DND-41 (cell line): ENCODE data around the gene ANKS1B.

Experiments used
- ATAC-seq: fragments of 200-7000 bp; cut with Tn5 transposase; 3 replicates; pipeline ENCODE4 v1.9.1; 2021; ENCODE audit warnings: low read depth; ENCODE audit not compliant: insufficient read depth
- DNase-seq: peaks from one replicate; pipeline ENCODE4 v3.0.0-alpha.2; 2020
- H2AFZ ChIP-seq: 2 replicates; pipeline ENCODE4 v1.6.0; 2012; ENCODE audit warnings: low read depth, low read length
- H3K27ac ChIP-seq: 2 replicates; pipeline ENCODE4 v1.5.1; 2012; ENCODE audit warnings: low read length, inconsistent platforms
- H3K27me3 ChIP-seq: fragments of 200-600 bp; sonication (generic); 2 replicates; pipeline ENCODE4 v1.6.0; 2012; ENCODE audit warnings: low read length, mild to moderate bottlenecking, inconsistent platforms; ENCODE audit not compliant: insufficient read depth, poor library complexity
- H3K36me3 ChIP-seq: 2 replicates; pipeline ENCODE4 v1.5.1; 2012; ENCODE audit warnings: low read length, inconsistent platforms; ENCODE audit not compliant: insufficient read depth
- H3K4me1 ChIP-seq: 2 replicates; pipeline ENCODE4 v1.5.1; 2012; ENCODE audit warnings: mild to moderate bottlenecking, low read length; ENCODE audit not compliant: insufficient read depth
- H3K4me2 ChIP-seq: 2 replicates; pipeline ENCODE4 v1.6.0; 2012; ENCODE audit warnings: mild to moderate bottlenecking, moderate library complexity, low read length, inconsistent platforms; ENCODE audit not compliant: insufficient read depth
- H3K4me3 ChIP-seq, 2 experiments: fragments of 200-600 bp in 1 of 2; shearing (Covaris generic) in 1 of 2; 2 replicates each; pipeline ENCODE4 v1.5.1; 2012 to 2016; ENCODE audit warnings: inconsistent platforms in 2 of 2, low read length in 2 of 2, mild to moderate bottlenecking in 2 of 2, low read depth in 1 of 2, moderate library complexity in 1 of 2
- H3K79me2 ChIP-seq: 2 replicates; pipeline ENCODE4 v1.6.0; 2012; ENCODE audit warnings: low read length, inconsistent platforms; ENCODE audit not compliant: insufficient read depth
- H3K9ac ChIP-seq: 2 replicates; pipeline ENCODE4 v1.6.0; 2012; ENCODE audit warnings: low read depth, mild to moderate bottlenecking, inconsistent platforms, low read length, moderate library complexity
- H3K9me3 ChIP-seq: 2 replicates; pipeline ENCODE4 v1.5.1; 2012; ENCODE audit warnings: low read length, moderate library complexity, mild to moderate bottlenecking, inconsistent platforms; ENCODE audit not compliant: insufficient read depth, severe bottlenecking
- H4K20me1 ChIP-seq: 2 replicates; pipeline ENCODE4 v1.6.0; 2012; ENCODE audit warnings: low read length; ENCODE audit not compliant: insufficient read depth
- CTCF ChIP-seq: IDR thresholded peaks from 2 replicates; pipeline ENCODE4 v1.5.1; 2012; ENCODE audit warnings: borderline replicate concordance, low read length, moderate library complexity, mild to moderate bottlenecking; ENCODE audit not compliant: poor library complexity, severe bottlenecking; ENCODE audit errors: extremely low read depth
- EZH2 ChIP-seq: IDR thresholded peaks from 3 replicates; pipeline ENCODE4 v1.6.1; 2012; ENCODE audit warnings: borderline replicate concordance, low read depth, mild to moderate bottlenecking, moderate library complexity, low read length, inconsistent platforms; ENCODE audit not compliant: severe bottlenecking

ANKS1B gene

GRCh38 chr12:98939926-98940325 is 1044.8 kb downstream of the ANKS1B start:
- no peaks in the 10 kb centered on the region for H4K20me1 ChIP-seq
- no peaks in the 10 kb centered on the region for H3K9me3 ChIP-seq
- no peak overlapping the region for H3K9ac ChIP-seq
- H3K4me1 ChIP-seq = no peaks in the 10 kb centered on the region
- no peaks in the 10 kb centered on the region for H3K79me2 ChIP-seq
- H3K4me3 ChIP-seq = no peak overlapping the region
- DNase-seq (no peak), ATAC-seq (no peak)
- H3K27ac ChIP-seq = no peak overlapping the region
- H3K36me3 ChIP-seq = no peaks in the 10 kb centered on the region
- peaks cover 24% of the 10 kb centered on the region for H3K27me3 ChIP-seq
- TF ChIP-seq EZH2 (no peak), CTCF (no peak)
- no peak overlapping the region for H2AFZ ChIP-seq
- no peak overlapping the region for H3K4me2 ChIP-seq

GRCh38 chr12:98939350-98939749 is 1045.4 kb downstream of the ANKS1B start:
- no peak overlapping the region for H3K4me2 ChIP-seq
- H3K4me1 ChIP-seq = no peaks in the 10 kb centered on the region
- ATAC-seq = no peak
- H4K20me1 ChIP-seq = no peaks in the 10 kb centered on the region
- no peak overlapping the region for H3K27ac ChIP-seq
- H2AFZ ChIP-seq = no peak overlapping the region
- H3K36me3 ChIP-seq = no peaks in the 10 kb centered on the region
- no peak overlapping the region for H3K4me3 ChIP-seq
- TF ChIP-seq CTCF (peak; percentile 35), EZH2 (no peak)
- H3K9me3 ChIP-seq = no peaks in the 10 kb centered on the region
- no peaks in the 10 kb centered on the region for H3K79me2 ChIP-seq
- H3K27me3 ChIP-seq = peaks cover 24% of the 10 kb centered on the region
- no peak for DNase-seq
- no peak overlapping the region for H3K9ac ChIP-seq

- no peaks in the 10 kb centered on the region for H3K4me1 ChIP-seq
- no peak overlapping the region for H2AFZ ChIP-seq
- H4K20me1 ChIP-seq = no peaks in the 10 kb centered on the region
- no peaks in the 10 kb centered on the region for H3K36me3 ChIP-seq
- peaks cover 18% of the 10 kb centered on the region for H3K27me3 ChIP-seq
- no peak for DNase-seq
- no peak for TF ChIP-seq CTCF
- TF ChIP-seq EZH2 = no peak
- H3K79me2 ChIP-seq = no peaks in the 10 kb centered on the region
- H3K4me3 ChIP-seq = no peak overlapping the region
- H3K4me2 ChIP-seq = no peak overlapping the region
- H3K9ac ChIP-seq = no peak overlapping the region
- no peak for ATAC-seq
- no peaks in the 10 kb centered on the region for H3K9me3 ChIP-seq
- no peak overlapping the region for H3K27ac ChIP-seq
Observed at GRCh38 chr12:98935847-98936246, 1048.9 kb downstream of the ANKS1B start.

GRCh38 chr12:98922871-98923270 is 1061.9 kb downstream of the ANKS1B start:
- Histone ChIP-seq H3K27me3 (peaks cover 4% of the 10 kb centered on the region), H3K4me1 (no peaks in the 10 kb centered on the region), H3K4me3 (no peak overlapping the region), H3K36me3 (no peaks in the 10 kb centered on the region), H4K20me1 (no peaks in the 10 kb centered on the region), H2AFZ (no peak overlapping the region), H3K9me3 (no peaks in the 10 kb centered on the region), H3K9ac (no peak overlapping the region), H3K4me2 (no peak overlapping the region), H3K27ac (no peak overlapping the region), H3K79me2 (no peaks in the 10 kb centered on the region)
- TF ChIP-seq CTCF = no peak
- no peak for TF ChIP-seq EZH2
- DNase-seq (no peak), ATAC-seq (no peak)
